ENCODE data around the gene FMN1.

Gene FMN1

GRCh38 chr15:32737304-32737703 lies 457.2 kb downstream of the FMN1 start:
- no peak for DNase-seq

DNA sequence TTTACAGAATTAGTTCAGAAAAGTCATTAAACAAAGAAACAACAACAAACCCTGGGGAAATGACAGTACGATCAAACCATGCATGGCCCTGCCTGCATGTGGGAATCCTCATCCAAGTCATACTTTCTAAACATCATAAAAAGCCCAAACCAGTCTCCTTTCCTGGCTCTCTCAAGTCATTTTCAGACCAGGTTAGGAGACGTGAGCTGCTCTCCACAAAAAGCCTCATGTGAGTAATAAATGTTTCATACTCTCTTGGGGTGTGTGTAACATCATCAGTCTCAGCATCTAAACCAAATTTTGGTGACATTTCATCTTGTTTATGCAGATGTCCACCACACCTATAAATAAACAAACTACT lies 457.8 kb downstream of the FMN1 start:
- no peak for DNase-seq

- DNase-seq, result no peak
Measured at GRCh38 chr15:32735989-32736700, 458.4 kb downstream of the FMN1 start.

GRCh38 chr15:32733281-32733680 lies 461.2 kb downstream of the FMN1 start:
- DNase-seq, result no peak

GRCh38 chr15:32732574-32733157 lies 461.8 kb downstream of the FMN1 start:
- DNase-seq, result no peak

DNA sequence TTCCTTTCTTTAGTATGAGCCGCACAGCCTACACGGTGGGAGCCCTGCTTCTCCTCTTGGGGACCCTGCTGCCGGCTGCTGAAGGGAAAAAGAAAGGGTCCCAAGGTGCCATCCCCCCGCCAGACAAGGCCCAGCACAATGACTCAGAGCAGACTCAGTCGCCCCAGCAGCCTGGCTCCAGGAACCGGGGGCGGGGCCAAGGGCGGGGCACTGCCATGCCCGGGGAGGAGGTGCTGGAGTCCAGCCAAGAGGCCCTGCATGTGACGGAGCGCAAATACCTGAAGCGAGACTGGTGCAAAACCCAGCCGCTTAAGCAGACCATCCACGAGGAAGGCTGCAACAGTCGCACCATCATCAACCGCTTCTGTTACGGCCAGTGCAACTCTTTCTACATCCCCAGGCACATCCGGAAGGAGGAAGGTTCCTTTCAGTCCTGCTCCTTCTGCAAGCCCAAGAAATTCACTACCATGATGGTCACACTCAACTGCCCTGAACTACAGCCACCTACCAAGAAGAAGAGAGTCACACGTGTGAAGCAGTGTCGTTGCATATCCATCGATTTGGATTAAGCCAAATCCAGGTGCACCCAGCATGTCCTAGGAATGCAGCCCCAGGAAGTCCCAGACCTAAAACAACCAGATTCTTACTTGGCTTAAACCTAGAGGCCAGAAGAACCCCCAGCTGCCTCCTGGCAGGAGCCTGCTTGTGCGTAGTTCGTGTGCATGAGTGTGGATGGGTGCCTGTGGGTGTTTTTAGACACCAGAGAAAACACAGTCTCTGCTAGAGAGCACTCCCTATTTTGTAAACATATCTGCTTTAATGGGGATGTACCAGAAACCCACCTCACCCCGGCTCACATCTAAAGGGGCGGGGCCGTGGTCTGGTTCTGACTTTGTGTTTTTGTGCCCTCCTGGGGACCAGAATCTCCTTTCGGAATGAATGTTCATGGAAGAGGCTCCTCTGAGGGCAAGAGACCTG lies 463.5 kb downstream of the FMN1 start:
- no peak for DNase-seq

DNA sequence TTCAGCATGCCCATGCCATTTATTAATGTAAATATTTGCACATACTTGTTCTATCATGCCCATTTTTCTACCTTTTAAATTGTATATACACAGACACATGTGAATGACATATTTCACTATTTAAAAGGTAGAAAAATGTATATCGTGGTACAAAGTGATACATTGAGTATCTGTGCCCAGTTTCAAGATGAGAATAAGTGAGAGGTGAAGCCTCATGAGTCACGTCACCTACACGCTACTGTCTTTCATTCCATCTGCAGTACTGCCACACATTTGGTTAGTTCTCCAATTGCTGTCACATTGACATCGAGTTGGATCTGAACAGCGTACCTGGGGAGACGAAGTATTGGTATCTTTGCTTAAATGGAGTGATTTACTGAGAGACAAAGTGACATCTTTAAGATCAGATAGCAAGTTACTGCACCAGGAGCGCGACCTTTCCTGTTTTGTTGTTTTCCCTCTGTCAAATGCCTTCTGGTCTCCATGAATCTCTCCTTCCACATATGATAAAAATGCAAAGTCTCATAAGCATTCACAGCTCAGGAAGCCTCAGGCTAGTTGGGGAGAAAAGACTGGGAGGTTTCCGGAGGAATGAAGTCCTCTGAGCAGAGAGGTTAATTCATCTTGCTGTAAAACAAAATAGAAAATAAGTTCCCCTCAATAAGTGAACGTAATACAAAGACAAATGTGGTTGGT lies 464.7 kb downstream of the FMN1 start:
- DNase-seq, result no peak

DNA sequence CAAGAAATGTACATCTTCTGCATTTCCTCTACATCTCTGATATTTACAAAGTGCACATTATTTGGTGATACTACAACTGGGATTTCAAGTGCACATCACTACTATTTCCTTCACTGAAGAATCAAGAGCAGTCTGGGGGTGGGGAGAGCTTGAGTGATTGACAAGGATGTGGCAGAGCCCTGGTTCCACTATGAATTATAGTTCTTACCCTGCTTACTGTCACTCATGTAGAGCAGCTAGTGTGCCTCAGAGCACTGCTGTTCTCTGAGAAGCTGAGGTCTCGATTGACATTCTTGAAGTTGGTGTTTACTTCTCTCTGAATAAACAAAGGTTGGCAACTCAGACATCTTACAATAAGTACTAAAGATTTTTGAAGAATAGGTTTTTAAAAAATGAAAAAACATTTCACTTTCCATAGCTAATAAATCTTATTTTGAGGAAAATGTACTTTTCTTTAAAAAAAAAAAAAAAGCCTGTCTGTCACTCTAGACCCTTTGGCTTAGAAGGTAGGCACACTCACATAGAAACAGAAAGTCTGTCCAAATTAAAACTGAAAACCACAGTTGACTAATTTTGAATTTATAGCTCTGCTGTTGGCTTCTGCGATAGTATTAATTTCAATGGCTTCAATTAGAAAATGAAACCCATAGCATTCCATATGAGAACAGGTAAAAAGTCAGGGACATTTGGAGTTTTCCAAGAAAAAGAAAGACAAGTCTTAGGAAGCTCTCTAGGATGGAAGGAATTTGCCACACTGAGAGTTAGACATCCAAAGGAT lies 471.2 kb downstream of the FMN1 start:
- DNase-seq, result no peak

DNA sequence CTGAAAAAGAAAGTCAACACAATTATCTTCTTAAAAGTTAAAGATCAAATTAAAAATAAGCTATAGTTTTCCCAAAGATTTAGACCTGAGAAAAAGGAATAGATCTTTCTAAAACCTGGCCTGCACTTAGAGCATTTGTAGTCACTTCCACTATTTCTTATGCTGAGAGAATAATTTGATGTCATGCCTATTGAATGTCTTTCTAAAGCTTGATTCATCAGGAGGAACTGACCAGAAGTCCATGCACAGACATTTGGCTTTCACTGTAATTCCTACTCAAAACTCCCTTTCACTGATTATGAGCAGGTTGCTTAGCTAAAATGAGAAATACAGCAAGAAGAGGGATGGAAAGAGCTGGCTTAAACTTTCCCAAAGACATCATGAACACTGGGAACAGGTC lies 472.4 kb downstream of the FMN1 start:
- DNase-seq, result no peak

DNA sequence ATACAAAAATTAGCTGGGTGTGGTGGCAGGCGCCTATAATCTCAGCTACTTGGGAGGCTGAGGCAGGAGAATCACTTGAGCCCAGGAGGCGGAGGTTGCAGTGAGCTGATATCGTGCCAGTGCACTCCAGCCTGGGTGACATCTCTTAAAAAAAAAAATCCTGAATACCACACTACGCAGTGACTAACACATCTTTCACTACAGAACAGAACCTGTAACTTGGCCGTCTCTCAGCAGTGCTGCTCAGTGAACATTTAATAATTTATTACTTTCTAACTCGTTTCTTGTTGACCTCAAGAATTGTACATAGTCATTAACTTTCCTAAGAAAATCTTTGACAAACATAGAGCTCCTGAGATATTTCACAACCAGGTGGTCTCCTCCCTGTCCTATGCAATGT lies 472.9 kb downstream of the FMN1 start:
- DNase-seq, result no peak

DNA sequence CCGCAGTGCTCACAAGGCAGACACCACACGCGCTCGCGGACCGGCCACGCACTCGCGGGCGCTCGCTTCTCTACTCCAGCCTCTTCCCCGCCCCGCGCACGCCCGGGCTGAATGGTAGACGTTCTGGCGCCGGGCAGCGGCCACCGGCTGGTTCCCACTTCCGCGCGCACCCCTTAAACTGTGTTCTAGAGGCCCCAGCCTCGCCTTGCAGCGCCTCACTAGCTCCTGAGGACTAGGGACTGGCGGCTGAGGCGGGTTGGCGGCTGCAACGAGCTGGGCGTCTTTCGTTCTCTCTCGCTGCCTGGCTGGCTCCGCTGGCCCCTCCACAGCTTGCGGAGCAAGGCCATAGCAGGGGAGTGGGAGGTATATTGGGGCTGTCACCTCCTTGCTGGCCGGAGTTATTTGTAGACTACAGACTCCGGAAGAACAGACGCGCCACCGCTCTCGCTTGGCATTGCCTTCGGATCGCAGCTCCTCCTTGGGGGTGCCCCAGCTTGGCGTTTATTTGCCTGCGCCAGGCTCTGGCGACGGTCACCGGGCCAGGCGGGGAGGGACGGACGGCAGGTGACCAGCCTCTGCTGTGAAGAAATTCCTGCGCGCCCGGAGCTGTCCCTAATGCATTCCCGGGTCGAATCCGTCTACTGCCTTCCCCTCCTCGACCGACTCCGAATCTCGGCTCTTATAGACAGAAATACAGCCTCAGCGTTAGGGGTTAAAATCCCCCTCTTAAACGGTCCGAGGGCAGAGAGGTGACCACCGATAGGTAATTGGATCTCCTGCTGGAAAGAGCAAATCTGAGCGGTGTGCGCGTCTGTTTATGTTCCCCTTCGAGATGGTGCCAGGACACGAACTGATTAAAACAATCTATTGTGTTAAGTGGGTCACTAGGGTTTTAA lies 475.4 kb downstream of the FMN1 start:
- no peak for DNase-seq

DNA sequence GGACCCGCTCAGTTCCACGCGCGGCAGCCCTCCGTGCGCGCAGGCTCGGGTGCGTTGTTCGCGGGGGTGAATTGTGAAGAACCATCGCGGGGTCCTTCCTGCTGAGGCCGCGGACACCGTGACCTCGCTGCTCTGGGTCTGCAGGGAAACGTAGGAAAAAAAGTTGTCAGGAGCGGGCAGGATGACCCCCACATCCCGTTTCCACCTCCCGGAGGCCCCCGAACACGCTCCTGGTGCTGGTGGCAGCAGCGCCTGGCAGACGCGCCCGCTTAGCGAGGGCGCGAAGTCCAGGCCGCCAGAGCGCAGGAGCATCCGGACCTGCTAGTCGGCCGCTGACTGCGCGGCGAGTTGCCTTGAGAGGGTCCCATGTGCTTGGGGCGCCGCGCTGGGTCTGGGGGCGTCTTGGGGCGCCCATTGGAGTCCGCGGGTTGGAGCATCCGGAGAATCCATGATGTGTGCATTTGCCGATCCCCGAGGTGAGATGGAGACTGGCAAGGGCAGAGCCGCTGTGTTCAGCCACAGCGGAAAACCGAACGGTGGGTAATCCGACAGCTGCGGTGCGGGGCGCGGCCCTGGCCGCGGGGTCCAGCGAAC lies 476.2 kb downstream of the FMN1 start:
- no peak for DNase-seq

- DNase-seq, result no peak
Measured at GRCh38 chr15:32717426-32718226, 476.9 kb downstream of the FMN1 start, which contains the start of gene GREM1. Gene GREM1 (plus strand): TSS chr15:32718004. CDS start chr15:32730691, 12,687 bp downstream.

DNA sequence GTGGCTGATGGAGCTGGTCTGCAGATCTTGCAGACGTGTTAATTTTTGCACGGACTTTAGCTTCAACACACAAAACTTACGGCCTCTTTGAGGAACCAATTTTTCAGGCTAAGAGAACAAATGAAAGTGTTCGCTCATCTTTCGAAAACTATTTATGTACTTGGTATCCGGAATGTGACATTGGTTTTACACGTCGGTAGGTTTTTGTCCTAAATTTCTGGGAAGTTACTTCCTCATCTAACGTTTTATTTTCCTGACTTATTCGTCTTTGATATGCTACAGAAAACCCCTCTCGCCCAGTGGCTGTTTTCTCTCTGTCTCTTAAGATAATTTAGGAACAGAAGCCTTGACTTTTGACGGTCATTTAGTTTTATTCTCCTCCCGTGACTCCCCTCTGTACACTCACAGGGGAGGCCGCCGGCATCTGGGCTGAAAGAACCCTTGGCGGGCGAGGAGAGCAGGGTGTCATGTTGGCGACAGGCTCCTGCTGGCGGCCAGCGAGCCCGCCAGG lies 477.5 kb downstream of the FMN1 start:
- no peak for DNase-seq

- no peak for DNase-seq
Measured at GRCh38 chr15:32716216-32716914, 478.1 kb downstream of the FMN1 start.
